ENCODE results near the gene TEKT5. TPM values are rescaled to one million over a fixed set of nuclear protein-coding genes. Genes with fewer than 3 reads are reported as not detected.
"Not testable (repeated sequence)": the region's sequence is repeated elsewhere in the genome, so short reads cannot be mapped to it uniquely, and the experiment has no call there.

Gene TEKT5
- under 1 TPM; 0.50 to 0.52 TPM for total RNA-seq
- long read RNA-seq = 0 reads

DNA sequence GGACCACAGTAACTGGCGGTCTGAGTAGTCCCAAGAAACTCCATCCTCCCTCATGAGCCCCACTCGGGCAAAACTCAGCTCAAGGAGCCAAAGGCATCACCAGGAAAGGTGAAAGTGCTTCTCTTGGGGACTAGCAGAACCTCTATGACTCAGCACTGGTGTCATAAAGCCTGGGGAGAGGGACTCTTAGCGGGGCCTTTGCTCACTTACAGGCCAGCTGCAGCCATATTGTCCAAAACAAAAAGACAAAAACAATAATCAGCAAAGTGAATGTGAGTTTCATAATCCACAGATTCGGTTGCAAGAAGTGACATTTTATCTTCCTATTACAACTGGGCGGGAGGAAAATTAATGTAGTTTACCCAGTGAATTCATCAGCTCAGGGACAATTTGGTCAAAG, at the start of gene TEKT5:
TSS of gene TEKT5 (minus strand) at position 101 of the 400 bp plus-strand sequence. CDS start at position 44, 57 bp downstream.
- DNase-seq = no peak
- ATAC-seq = no peak
- intact Hi-C loops (cut with DNase I, micrococcal nuclease) = no loop called here

DNA sequence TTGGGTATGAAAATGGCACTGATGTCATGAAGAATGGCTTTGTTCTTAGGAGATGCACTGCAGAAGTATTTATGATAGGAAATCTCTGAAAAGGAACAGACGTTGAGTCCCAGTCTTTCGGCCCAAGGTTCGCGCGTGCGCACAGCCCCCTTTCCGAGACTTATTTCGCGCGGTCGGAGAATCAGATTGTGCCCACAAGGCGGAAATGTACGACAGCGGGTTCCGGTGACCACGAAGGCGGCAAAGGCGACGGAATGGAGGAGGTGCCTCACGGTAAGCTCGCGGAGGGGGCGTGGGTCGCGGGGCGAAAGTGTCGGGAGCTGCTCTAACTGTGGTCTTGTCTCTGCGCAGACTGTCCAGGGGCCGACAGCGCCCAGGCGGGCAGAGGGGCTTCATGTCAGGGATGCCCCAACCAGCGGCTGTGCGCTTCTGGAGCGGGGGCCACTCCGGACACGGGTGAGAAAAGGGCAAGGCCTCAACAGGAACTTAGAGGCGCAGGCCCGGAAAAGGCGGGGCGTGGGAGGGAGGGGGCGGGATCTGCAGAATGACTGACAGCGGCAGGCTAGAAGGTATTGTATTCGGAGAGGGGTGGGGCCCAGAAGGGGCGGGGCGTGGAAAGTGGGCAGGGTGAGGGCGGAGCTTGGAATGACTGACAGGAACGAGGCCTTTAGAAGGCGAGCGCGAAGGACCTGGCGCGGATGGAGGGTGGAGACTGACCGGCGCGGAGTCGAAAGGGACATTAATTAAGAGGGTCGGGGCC, 49.1 kb upstream of the TEKT5 start, which contains the start of gene NUBP1:
TSS of gene NUBP1 (plus strand) at position 233 of the 760 bp plus-strand sequence. CDS start at position 255, 22 bp downstream.
- intact Hi-C loops (cut with DNase I, micrococcal nuclease) = loop anchor here in 1 of 2 donors (10.0 kb wide), 1 partner anchor 171 kb away; no protein-coding TSS in a partner anchor
- DNase-seq (peak; percentile 99), ATAC-seq (peak; percentile 97)

DNA sequence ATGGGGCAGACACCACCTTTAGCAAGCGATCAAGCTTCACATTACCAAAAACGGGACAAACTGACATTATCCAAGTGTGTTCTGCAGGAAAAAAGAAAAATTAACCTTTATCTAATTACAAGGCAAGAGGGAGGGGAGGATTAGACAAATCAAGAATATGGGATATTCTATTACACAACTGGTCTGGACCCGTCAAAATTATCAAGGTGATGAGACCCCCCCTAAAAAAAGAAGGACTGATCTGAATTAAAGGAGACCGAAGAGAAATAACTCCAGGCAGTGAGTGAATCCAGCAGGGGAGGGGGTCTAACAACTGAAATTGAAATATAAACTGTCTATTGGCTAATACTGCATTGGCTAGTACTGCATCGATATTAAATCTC, 48.5 kb upstream of the TEKT5 start:
- intact Hi-C loops (cut with DNase I, micrococcal nuclease) = loop anchor here in 1 of 2 donors (10.0 kb wide), 1 partner anchor 172 kb away; no protein-coding TSS in a partner anchor
- DNase-seq = no peak
- no peak for ATAC-seq

DNA sequence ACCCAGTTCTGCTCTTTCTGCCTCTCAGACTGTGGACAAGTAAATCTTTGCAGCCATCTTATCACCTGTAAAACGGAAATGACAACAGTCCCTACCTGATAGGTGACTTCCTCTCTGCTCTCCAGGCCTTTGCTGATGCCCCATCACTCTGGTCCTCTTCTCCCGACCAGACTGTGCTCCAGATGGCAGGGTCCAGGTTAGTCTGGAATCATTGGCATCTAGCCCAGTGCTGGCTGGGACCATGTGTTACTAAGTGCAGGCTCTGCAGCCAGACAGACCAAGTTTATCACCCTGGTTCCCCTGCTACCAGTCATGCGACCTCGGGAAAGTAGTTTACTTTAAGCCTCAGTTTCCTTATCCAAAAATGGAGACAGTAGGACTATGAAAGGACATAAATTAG, 47.1 kb upstream of the TEKT5 start:
- DNase-seq = no peak
- intact Hi-C loops (cut with DNase I, micrococcal nuclease) = loop anchor here in 1 of 2 donors (10.0 kb wide), 1 partner anchor 173 kb away; no protein-coding TSS in a partner anchor
- ATAC-seq = no peak

DNA sequence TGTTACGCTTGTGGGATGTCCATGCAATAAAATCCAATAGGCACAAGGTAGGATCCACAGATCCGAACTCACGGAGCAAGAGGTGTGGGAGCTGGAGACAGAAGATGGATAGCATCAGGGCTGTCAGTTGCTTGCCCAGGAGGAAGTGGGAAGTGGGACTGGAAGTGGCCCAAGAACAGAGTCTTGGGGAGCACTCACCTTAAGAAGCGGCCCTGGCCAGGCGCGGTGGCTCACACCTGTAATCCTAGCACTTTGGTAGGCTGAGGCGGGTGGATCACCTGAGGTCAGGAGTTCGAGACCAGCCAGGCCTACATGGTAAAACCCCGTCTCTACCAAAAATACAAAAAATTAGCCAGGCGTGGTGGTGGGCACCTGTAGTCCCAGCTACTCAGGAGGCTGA, 46.5 kb upstream of the TEKT5 start:
- not testable (repeated sequence) for ATAC-seq, DNase-seq
- intact Hi-C loops (cut with DNase I, micrococcal nuclease) = loop anchor here in 1 of 2 donors (10.0 kb wide), 1 partner anchor 174 kb away; no protein-coding TSS in a partner anchor

DNA sequence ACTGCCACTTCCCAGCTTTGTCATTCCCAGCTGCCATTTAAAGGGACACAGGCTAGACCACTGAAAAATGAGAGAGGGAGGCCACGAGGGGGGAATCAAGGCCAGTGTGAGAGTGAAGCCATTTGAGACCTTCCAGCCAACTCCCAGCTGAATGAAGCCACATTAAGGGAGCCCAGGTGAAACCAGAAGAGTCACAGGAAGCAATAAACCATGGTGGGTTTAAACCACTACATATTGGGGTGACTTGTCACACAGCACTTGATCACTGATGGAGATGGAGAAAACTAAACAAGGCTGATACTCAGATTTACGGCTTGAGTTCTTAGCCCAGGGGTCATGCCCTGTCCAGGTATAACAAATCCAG, 46.1 kb upstream of the TEKT5 start:
- DNase-seq (no peak), ATAC-seq (no peak)
- intact Hi-C loops (cut with DNase I, micrococcal nuclease) = loop anchor here in 1 of 2 donors (10.0 kb wide), 1 partner anchor 174 kb away; no protein-coding TSS in a partner anchor

DNA sequence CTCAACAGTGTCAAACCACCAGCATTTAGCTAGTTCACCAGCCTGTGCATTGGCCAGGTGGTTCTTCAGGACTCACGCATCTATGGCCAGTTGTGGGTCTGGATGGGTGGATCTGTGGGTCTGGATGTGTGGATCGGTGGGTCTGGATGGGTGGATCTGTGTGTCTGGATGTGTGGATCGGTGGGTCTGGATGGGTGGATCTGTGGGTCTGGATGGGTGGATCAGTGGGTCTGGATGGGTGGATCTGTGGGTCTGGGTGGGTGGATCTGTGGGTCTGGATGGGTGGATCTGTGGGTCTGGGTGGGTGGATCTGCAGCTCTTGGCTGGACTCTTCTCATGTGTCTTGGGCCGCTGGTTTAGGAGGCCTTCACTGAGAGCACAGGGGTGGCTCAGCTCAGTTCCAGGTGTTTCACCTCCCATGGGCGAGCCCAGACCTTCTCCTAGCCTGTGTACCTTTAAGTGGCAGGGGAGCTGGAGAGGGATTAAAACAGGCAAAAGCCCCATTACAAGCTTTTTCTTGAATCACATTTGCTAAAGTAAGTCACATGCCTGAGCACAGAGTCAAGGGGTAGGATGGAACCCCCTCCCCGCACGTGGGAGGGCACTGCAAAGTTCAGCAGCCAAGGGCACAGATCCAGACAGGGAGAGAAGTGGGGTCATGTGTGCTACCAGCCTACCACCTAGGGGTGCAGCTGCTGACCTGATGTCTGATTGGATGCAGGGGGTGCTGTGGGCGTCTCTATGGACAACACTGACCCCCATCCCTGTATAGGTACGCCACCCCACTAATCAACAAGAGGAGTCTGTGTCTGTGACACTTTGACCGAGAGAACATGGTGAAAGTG, 45.5 kb upstream of the TEKT5 start:
- no peak for ATAC-seq

DNA sequence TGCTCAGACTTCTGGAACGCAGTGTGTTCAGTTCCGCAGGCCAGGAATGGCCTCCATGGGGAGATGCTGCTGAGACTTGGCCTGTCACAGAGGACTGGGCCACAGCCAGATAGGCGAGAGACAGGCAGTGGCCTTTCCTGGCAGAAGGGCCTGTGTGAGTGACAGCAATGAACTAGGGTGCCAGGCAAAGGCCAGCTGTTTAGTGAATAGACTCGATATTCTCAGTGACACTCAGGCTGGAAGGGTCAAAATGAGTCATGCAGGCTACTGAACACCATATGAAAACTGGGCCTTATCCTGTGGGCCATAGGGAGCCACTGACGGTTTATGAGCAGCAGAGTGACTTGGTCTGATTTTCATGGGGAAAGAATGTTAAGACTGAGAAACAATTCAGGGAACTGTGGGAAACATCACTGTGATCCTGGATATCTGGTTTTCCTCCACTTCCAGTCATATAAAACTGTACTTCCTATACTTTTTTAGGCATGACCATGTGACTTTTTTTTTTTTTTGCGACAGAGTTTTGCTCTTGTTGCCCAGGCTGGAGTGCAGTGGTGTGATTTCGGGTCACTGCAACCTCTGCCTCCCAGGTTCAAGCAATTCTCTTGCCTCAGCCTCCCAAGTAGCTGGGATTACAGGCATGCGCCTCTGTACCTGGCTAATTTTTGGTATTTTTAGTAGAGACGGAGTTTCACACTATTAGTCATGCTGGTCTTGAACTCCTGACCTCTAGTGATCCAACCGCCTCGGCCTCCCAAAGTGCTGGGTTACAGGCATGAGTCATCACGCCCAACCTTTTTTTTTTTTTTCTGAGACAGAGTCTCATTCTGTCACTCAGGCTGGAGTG, 43.7 kb upstream of the TEKT5 start:
- peak; percentile 26 to 46 for DNase-seq
- intact Hi-C loops (cut with DNase I, micrococcal nuclease) = no loop called here
- ATAC-seq = peak; percentile 38

More for the DNA sequence above, 45.5 kb upstream of the TEKT5 start:
- DNase-seq = no peak
- intact Hi-C loops (cut with DNase I, micrococcal nuclease) = loop anchor here in 1 of 2 donors (10.0 kb wide), 1 partner anchor 175 kb away; no protein-coding TSS in a partner anchor

DNA sequence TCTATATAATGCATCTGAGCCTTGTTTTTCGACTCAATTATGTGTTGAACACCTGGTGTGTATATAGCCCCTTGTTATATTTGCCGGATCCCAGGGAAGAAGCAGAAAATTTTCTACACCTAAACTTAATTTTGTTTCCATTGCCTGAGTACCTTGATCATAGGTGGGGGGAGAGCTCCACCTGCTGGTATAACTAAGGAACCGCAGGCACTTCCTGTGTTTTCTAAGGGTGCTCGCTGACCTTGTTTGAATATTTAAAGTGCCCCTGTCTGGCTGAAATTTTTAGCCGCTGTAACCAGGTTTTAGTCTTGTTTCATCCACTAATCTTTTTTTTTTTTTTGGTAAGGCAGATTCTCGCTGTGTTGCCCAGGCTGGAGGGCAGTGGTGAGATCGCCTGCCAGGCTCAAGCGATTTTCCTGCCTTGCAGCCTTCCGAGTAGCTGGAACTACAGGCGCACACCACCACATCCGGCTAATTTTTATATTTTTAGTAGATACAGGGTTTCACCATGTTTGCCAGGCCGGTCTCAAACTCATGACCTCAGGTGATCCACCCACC, 42.4 kb upstream of the TEKT5 start:
- ATAC-seq (peak; percentile 86), DNase-seq (peak; percentile 35 to 51)
- intact Hi-C loops (cut with DNase I, micrococcal nuclease) = loop anchor here in 1 of 2 donors (2.0 kb wide), 1 partner anchor 222 kb away; no protein-coding TSS in a partner anchor

DNA sequence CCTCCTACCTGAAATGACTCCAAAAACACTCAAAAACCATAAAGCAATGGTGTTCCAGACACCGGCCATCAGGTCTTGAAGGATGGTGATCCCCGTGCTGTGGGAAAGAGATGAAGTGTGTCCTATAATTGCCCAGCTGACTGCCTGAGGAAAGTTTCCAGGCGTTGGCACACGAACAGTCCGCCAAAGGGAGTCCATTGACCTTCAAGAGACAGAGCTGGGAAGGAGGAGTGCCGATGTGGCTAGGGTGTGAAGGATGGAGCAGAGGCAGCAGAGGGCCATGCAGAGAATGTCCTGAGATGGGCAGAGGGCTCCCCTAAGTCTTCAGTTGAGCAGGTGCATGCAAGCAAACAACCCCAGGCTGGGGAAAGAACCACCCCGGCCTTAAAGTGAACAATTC, 37.1 kb upstream of the TEKT5 start:
- DNase-seq = no peak
- no peak for ATAC-seq
- intact Hi-C loops (cut with DNase I, micrococcal nuclease) = no loop called here

DNA sequence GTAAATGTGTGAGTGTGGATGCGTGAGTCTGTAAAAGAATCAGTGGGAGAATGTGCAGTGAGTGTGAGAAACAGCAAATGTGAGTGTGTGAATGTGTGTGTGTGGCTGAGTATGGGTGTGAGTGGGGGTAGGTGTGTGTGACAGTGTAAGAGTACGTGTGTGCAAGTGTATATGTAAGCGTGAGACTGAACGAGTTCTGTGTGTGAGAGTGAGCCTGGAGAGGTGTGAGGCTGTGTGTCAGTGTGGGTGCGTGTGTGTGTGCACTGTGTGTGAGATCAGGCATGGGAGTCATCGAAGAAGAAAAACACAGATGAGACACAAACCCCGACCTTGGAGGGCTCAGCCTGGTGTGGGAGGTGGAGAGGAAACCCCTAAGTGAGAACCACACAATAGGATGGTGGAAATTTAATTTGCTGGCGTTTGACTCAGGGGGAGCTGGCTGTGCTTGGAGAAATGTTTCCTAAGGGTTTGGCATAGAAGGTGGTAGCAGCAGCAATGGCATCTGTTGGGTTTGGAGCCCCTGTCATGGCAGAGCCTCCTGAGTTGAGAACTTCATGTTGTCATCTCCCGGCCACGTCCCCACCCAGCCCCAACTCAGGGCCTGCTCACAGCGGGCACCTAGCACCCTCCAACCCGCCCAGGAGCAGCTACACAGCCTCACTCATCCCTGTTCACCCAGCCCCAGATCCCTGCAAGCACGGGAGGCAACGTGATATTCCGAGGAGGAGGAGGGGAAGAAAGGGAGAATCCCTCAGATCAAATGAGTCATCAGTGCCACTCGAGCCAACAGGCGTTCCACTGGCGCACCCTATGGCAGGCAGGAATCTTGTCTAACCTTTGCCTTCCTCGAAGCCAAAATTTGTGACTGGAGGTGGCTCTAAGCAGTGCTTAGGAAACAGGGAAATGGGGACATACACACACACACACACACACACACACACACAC, 34.6 kb upstream of the TEKT5 start:
- intact Hi-C loops (cut with DNase I, micrococcal nuclease) = no loop called here
- ATAC-seq (peak; percentile 89), DNase-seq (no peak)

DNA sequence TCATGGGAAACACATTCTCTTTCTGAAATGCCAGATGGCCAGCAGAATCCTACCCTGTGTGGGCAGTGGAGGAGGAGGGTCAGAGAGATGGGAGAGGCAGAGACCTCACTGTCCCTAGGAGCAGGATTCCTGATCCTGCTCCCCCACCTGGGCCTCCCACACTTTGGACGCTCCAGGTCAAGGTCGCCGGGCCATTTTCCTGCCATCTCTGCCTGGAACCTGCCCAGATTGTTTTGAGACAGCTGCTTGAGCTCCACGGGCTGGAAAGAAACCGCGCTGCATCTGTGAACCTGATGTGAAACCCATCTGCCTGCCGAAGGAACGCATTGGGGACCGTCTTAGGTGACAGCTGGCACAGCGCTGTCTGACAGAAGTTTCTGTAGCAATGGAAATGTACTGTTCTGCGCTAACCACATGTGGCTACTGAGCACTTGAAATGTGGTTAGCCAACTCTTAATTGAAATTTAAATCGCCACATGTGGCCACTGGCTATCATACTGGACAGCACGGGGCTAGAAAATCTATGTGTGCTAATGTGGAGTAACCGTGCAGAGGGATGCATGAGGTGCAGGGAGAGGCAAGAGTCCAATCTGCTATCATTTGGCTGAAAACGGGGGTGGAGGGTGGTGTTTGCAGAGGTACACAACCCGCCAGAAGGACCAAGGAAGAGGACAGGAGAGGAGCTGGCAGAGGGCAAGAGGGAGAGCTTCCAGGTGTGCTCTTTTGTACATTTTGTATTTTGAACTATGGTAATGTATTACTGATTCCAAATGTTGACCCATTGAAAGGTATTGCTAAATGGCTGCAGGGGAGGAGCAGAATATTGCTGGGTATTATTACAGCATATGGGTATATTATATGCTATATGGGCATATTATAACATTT, 33.5 kb upstream of the TEKT5 start:
- intact Hi-C loops (cut with DNase I, micrococcal nuclease) = no loop called here
- ATAC-seq = no peak
- DNase-seq = no peak

DNA sequence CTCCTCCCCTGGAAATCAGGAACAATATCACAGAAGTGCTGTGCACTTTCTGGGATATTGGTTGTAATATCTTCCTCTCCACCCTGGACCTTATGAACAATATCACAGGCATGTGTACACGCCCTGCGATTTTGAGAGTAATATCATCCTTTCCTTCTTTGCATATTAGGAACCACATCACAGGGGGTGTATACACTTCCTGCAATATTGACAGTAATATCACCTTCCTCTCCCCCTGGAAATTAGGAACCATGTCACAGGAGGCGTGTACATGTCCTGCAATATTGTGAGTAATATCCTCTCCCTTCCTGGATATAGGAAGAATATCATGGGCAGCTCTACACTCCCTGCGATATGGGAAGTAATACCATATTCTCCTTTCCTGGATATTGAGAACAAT, 14.2 kb upstream of the TEKT5 start:
- DNase-seq (no peak), ATAC-seq (no peak)
- intact Hi-C loops (cut with DNase I, micrococcal nuclease) = no loop called here

DNA sequence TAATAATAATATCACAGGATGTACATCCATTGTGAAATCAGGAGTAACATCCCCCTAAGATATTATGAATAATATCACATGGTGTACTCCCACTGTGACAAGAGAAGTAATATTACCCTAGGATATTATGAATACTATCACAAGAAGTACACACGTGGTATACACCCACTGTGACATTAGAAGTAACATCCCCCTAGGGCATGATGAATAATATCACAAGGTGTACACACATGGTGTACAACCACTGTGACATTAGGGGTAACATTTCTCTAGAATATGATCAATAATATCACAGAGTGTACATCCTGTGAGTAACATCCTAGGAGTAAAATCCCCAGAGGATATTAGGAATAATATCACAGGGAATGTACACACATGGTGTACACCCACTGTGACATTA, 5.0 kb upstream of the TEKT5 start:
- ATAC-seq = no peak
- no peak for DNase-seq
- intact Hi-C loops (cut with DNase I, micrococcal nuclease) = no loop called here

DNA sequence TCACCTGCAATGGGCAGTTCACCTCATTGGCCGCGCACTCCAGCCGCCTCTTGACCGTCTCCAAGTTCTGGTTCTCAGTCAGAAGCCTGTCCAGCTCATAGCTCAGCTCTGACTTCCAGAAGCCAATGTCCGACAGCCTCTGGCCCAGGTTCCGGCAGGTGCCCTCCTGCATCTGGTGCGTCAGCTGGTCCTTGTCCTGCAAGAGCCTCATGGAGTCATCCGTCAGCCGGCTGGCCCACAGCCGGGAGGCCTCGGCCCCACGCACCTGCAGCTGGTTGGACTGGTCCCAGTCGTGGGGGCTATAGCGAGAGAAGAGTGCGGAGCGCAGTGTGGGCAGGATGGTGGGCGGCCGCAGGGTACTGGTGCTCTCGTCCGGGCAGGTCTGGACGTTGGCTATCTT, 424 bp downstream of the TEKT5 start:
- intact Hi-C loops (cut with DNase I, micrococcal nuclease) = no loop called here
- ATAC-seq = no peak
- DNase-seq = no peak

DNA sequence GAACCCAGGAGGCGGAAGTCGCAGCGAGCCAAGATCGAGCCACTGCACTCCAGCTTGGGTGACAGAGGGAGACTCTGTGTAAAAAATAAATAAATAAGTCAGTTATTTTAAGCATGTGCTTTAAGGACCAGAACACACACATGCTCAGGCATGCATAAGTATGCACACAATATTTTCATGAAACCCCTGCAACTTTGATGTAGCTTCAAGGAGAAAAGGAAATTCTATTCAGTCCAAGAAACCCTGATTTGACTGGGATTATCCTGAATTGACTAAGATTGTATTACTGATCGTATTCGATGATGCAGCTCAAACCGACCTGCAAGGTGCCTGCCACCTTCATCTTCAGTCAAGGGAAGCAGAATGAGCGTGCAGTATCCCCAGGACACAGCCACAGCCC, 841 bp downstream of the TEKT5 start:
- DNase-seq (no peak), ATAC-seq (no peak)
- intact Hi-C loops (cut with DNase I, micrococcal nuclease) = no loop called here
